K562 (cell line): ENCODE measurements around the gene SLC9A1. TPM values are rescaled to one million over a fixed set of nuclear protein-coding genes. Genes with fewer than 3 reads are reported as not detected.

ENCODE experiments used
- ATF7 ChIP-seq: fragments of 450-650 bp; IDR thresholded peaks from 2 replicates; pipeline ENCODE4 v1.7.1; 2014; ENCODE audit warnings: mild to moderate bottlenecking, moderate library complexity
- CHCHD3 ChIP-seq: fragments of 250-450 bp; sonication (Bioruptor Pico); IDR thresholded peaks from 2 replicates; pipeline ENCODE4 v2.1.2; 2022; ENCODE audit warnings: mild to moderate bottlenecking
- CHD4 ChIP-seq: fragments of 200-600 bp; sonication (generic); IDR thresholded peaks from 3 replicates; pipeline ENCODE4 v1.6.1; 2012; ENCODE audit warnings: low read depth, mild to moderate bottlenecking, mixed read lengths, low read length, inconsistent platforms; ENCODE audit not compliant: insufficient read depth, insufficient replicate concordance, poor library complexity, severe bottlenecking
- ESRRB ChIP-seq: fragments of 250-450 bp; sonication (Bioruptor Pico); IDR thresholded peaks from 2 replicates; pipeline ENCODE4 v1.5.0; 2020; ENCODE audit warnings: mild to moderate bottlenecking, moderate library complexity, borderline replicate concordance
- GTF2E2 ChIP-seq: fragments of 200-800 bp; sonication (Bioruptor generic); IDR thresholded peaks from 2 replicates; pipeline ENCODE4 v1.6.1; 2016; ENCODE audit warnings: missing genetic modification characterization, missing compliant biosample characterization
- NCOR1 ChIP-seq: fragments of 450-650 bp; IDR thresholded peaks from 2 replicates; pipeline ENCODE4 v1.6.1; 2016; ENCODE audit warnings: mild to moderate bottlenecking, moderate library complexity
- PHF20 ChIP-seq: fragments of 450-650 bp; IDR thresholded peaks from 2 replicates; pipeline ENCODE4 v1.6.1; 2018; ENCODE audit not compliant: partially characterized antibody
- POLR3A ChIP-seq: IDR thresholded peaks from 2 replicates; pipeline ENCODE4 v1.6.1; 2011; ENCODE audit warnings: borderline replicate concordance, mild to moderate bottlenecking, moderate library complexity; ENCODE audit not compliant: insufficient read length, insufficient read depth; ENCODE audit errors: extremely low read depth
- RCOR1 ChIP-seq, 2 experiments: IDR thresholded peaks; 2 replicates each; pipeline ENCODE4 v1.6.1; 2012; ENCODE audit warnings: low read depth in 2 of 2, low read length in 2 of 2, borderline replicate concordance in 1 of 2, improper control_type of control experiment in 1 of 2
- RHOXF2B ChIP-seq: fragments of 250-450 bp; sonication (Bioruptor Pico); conservative IDR thresholded peaks from 2 replicates; pipeline ENCODE4 v1.5.1; 2021
- SOX6 ChIP-seq: fragments of 450-650 bp; IDR thresholded peaks from 2 replicates; pipeline ENCODE4 v1.6.1; 2014; ENCODE audit warnings: mild to moderate bottlenecking
- SP1 ChIP-seq: sonication (generic); formaldehyde crosslinking; IDR thresholded peaks from 2 replicates; pipeline ENCODE4 v1.8.1; 2022; ENCODE audit warnings: mild to moderate bottlenecking, missing genetic modification reagents
- SREBF1 ChIP-seq: fragments of 150-350 bp; IDR thresholded peaks from 2 replicates; pipeline ENCODE4 v1.6.1; 2014; ENCODE audit warnings: antibody characterized with exemption, low read depth, low read length, borderline replicate concordance
- ZBTB7A ChIP-seq: IDR thresholded peaks from 2 replicates; pipeline ENCODE4 v1.6.1; 2011; ENCODE audit warnings: low read depth, mild to moderate bottlenecking, low read length, moderate library complexity, borderline replicate concordance; ENCODE audit not compliant: control insufficient read depth
- ZNF134 ChIP-seq: fragments of 250-450 bp; sonication (Bioruptor Pico); conservative IDR thresholded peaks from 2 replicates; pipeline ENCODE4 v1.4.0; 2020
- ZNF311 ChIP-seq: fragments of 250-450 bp; sonication (Bioruptor Pico); IDR thresholded peaks from 2 replicates; pipeline ENCODE4 v1.4.0; 2020; ENCODE audit warnings: mild to moderate bottlenecking, moderate library complexity
- ZNF384 ChIP-seq: IDR thresholded peaks from 2 replicates; pipeline ENCODE4 v1.6.1; 2012; ENCODE audit warnings: low read depth, low read length, improper control_type of control experiment
- polyA plus RNA-seq, 8 experiments: library from polyadenylated mRNA; depleted of rRNA in 4 of 8; stranded (reverse) in 5 of 8; unstranded in 3 of 8; fragments of >200 nt; fragmentation: Nextera tagmentation in 2 of 8; fragmentation: Illumina TruSeq in 1 of 8; extraction: Ambion mirVana in 2 of 8; extraction: Trizol in 1 of 8; gene quantifications; 2 replicates each; pipeline versions ENCODE4 v1.2.1 to v1.2.3, GENCODE V29; 2011 to 2014; ENCODE audit warnings: inconsistent platforms in 1 of 8, missing spikeins in 1 of 8
- total RNA-seq, 7 experiments: library from RNA; depleted of rRNA in 6 of 7; stranded (reverse); fragments of >200 nt in 6 of 7; fragmentation: Illumina TruSeq in 2 of 7; extraction: Trizol in 2 of 7; gene quantifications; 2 replicates each; pipeline versions ENCODE4 v1.2.1 to v1.2.3, GENCODE V29; 2011 to 2021; ENCODE audit warnings: low replicate concordance in 1 of 7
- TF ChIP-seq, protein P1 (sequence below): sonication (generic); formaldehyde crosslinking; IDR thresholded peaks from 2 replicates; pipeline ENCODE4 v1.9.0; 2022; ENCODE audit warnings: mild to moderate bottlenecking, missing genetic modification reagents
- TF ChIP-seq, protein P2 (sequence below): fragments of 450-650 bp; IDR thresholded peaks from 2 replicates; pipeline ENCODE4 v1.6.1; 2016; ENCODE audit warnings: antibody characterized with exemption
- TF ChIP-seq, protein P3 (sequence below): fragments of 250-450 bp; sonication (Bioruptor Pico); IDR thresholded peaks from 2 replicates; pipeline ENCODE4 v1.8.0; 2022; ENCODE audit warnings: inconsistent platforms, mild to moderate bottlenecking, moderate library complexity, borderline replicate concordance
- TF ChIP-seq, protein P4 (sequence below): fragments of 450-650 bp; IDR thresholded peaks from 2 replicates; pipeline ENCODE4 v1.6.1; 2017; ENCODE audit warnings: antibody characterized with exemption, mild to moderate bottlenecking
- TF ChIP-seq, protein P5 (sequence below): fragments of 450-650 bp; IDR thresholded peaks from 2 replicates; pipeline ENCODE4 v1.6.1; 2016; ENCODE audit warnings: low read depth, mild to moderate bottlenecking, moderate library complexity

The SLC9A1 gene
- total and polyA plus RNA-seq, 9 of the 15 experiments (the other 6 are each of a cell fraction or from before 2014, with no cell fraction given): 0.59 to 14.4 (median 2.0) TPM

DNA sequence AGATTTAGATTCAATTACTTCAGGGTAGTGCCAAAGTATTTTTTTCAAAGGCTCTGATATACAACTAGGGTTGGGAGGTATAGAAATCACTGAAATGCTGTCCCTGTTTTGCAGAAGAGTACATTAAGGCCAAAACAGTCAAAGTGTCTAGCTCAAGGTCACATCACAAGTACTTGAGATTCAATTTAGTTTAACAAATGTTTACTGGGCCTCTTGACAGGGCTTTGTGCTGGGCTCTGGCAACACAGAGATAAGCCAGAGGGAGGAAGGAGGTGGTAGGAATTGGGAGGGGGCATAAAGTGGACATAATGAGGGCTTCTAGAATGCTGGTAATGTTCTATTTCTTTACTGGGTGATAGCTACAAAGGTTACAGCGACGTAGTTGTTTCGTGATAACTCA, 2.3 kb upstream of the SLC9A1 start (continued):
- TF ChIP-seq ZNF384 (no peak), NCOR1 (peak; percentile 85), ESRRB (CRISPR knock-in tag) (no peak), SREBF1 (no peak), GTF2E2 (tag) (no peak), SP1 (CRISPR knock-in tag) (no peak), ZBTB7A (no peak), CHD4 (no peak), POLR3A (no peak), PHF20 (no peak), ATF7 (no peak), SOX6 (peak; percentile 93), ZNF134 (CRISPR knock-in tag) (no peak), ZNF311 (CRISPR knock-in tag) (no peak), CHCHD3 (CRISPR knock-in tag) (no peak), RHOXF2B (CRISPR knock-in tag) (no peak), RCOR1 (IDR thresholded peaks at IDR 0.05; ENCODE audit: borderline replicate concordance in 1 of 2, low read depth in 2 of 2, low read length in 2 of 2) (peak; percentile 77 to 91)
- TF ChIP-seq, protein P1, sequence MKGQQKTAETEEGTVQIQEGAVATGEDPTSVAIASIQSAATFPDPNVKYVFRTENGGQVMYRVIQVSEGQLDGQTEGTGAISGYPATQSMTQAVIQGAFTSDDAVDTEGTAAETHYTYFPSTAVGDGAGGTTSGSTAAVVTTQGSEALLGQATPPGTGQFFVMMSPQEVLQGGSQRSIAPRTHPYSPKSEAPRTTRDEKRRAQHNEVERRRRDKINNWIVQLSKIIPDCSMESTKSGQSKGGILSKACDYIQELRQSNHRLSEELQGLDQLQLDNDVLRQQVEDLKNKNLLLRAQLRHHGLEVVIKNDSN (CRISPR knock-in tag): no peak
- TF ChIP-seq, protein P2, sequence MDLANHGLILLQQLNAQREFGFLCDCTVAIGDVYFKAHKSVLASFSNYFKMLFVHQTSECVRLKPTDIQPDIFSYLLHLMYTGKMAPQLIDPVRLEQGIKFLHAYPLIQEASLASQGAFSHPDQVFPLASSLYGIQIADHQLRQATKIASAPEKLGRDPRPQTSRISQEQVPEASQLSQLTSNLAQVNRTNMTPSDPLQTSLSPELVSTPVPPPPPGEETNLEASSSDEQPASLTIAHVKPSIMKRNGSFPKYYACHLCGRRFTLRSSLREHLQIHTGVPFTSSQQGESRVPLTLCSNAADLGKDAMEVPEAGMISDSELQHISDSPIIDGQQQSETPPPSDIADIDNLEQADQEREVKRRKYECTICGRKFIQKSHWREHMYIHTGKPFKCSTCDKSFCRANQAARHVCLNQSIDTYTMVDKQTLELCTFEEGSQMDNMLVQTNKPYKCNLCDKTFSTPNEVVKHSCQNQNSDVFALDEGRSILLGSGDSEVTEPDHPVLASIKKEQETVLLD: no peak; the same call in 1 of the 2 replicates
- TF ChIP-seq, protein P3, sequence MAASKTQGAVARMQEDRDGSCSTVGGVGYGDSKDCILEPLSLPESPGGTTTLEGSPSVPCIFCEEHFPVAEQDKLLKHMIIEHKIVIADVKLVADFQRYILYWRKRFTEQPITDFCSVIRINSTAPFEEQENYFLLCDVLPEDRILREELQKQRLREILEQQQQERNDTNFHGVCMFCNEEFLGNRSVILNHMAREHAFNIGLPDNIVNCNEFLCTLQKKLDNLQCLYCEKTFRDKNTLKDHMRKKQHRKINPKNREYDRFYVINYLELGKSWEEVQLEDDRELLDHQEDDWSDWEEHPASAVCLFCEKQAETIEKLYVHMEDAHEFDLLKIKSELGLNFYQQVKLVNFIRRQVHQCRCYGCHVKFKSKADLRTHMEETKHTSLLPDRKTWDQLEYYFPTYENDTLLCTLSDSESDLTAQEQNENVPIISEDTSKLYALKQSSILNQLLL (CRISPR knock-in tag): no peak
- TF ChIP-seq, protein P4, sequence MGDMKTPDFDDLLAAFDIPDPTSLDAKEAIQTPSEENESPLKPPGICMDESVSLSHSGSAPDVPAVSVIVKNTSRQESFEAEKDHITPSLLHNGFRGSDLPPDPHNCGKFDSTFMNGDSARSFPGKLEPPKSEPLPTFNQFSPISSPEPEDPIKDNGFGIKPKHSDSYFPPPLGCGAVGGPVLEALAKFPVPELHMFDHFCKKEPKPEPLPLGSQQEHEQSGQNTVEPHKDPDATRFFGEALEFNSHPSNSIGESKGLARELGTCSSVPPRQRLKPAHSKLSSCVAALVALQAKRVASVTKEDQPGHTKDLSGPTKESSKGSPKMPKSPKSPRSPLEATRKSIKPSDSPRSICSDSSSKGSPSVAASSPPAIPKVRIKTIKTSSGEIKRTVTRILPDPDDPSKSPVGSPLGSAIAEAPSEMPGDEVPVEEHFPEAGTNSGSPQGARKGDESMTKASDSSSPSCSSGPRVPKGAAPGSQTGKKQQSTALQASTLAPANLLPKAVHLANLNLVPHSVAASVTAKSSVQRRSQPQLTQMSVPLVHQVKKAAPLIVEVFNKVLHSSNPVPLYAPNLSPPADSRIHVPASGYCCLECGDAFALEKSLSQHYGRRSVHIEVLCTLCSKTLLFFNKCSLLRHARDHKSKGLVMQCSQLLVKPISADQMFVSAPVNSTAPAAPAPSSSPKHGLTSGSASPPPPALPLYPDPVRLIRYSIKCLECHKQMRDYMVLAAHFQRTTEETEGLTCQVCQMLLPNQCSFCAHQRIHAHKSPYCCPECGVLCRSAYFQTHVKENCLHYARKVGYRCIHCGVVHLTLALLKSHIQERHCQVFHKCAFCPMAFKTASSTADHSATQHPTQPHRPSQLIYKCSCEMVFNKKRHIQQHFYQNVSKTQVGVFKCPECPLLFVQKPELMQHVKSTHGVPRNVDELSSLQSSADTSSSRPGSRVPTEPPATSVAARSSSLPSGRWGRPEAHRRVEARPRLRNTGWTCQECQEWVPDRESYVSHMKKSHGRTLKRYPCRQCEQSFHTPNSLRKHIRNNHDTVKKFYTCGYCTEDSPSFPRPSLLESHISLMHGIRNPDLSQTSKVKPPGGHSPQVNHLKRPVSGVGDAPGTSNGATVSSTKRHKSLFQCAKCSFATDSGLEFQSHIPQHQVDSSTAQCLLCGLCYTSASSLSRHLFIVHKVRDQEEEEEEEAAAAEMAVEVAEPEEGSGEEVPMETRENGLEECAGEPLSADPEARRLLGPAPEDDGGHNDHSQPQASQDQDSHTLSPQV: peak; percentile 56; the same call in 1 of the 2 replicates
- TF ChIP-seq, protein P5, sequence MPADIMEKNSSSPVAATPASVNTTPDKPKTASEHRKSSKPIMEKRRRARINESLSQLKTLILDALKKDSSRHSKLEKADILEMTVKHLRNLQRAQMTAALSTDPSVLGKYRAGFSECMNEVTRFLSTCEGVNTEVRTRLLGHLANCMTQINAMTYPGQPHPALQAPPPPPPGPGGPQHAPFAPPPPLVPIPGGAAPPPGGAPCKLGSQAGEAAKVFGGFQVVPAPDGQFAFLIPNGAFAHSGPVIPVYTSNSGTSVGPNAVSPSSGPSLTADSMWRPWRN: no peak
